Measurements from ENCODE around the gene TBC1D4.
A peak's percentile ranks its signal among the peaks of the same experiment; 100 is the strongest.

The TBC1D4 gene

GRCh38 chr13:75486146-75487062 is 4.4 kb upstream of the TBC1D4 start:
- no peak for TF ChIP-seq CTCF (IDR thresholded peaks at IDR 0.05; ENCODE audit: extremely low read depth, insufficient read depth, missing control alignments)
- in situ Hi-C loops (cut with MboI; ENCODE audit: low pct_unique_long_range_greater_than_20kb, low sequenced_read_pairs, unreplicated experiment): no loop called here
- DNase-seq (ENCODE audit: low spot score): no peak

GRCh38 chr13:75485286-75486062 is 3.5 kb upstream of the TBC1D4 start:
- DNase-seq (ENCODE audit: low spot score): no peak
- in situ Hi-C loops (cut with MboI; ENCODE audit: low pct_unique_long_range_greater_than_20kb, low sequenced_read_pairs, unreplicated experiment): no loop called here
- no peak for TF ChIP-seq CTCF (IDR thresholded peaks at IDR 0.05; ENCODE audit: extremely low read depth, insufficient read depth, missing control alignments)

- TF ChIP-seq CTCF (IDR thresholded peaks at IDR 0.05; ENCODE audit: extremely low read depth, insufficient read depth, missing control alignments): no peak
Measured at GRCh38 chr13:75482820-75483079, 781 bp upstream of the TBC1D4 start.

GRCh38 chr13:75481176-75482069 is 546 bp downstream of the TBC1D4 start:
- in situ Hi-C loops (cut with MboI; ENCODE audit: low pct_unique_long_range_greater_than_20kb, low sequenced_read_pairs, unreplicated experiment): no loop called here
- DNase-seq (ENCODE audit: low spot score): peak; percentile 40
- no peak for TF ChIP-seq CTCF (IDR thresholded peaks at IDR 0.05; ENCODE audit: extremely low read depth, insufficient read depth, missing control alignments)

More at GRCh38 chr13:75482820-75483079, 781 bp upstream of the TBC1D4 start:
- in situ Hi-C loops (cut with MboI; ENCODE audit: low pct_unique_long_range_greater_than_20kb, low sequenced_read_pairs, unreplicated experiment): no loop called here
- DNase-seq (ENCODE audit: low spot score): no peak

- DNase-seq (ENCODE audit: low spot score): peak; percentile 54
- in situ Hi-C loops (cut with MboI; ENCODE audit: low pct_unique_long_range_greater_than_20kb, low sequenced_read_pairs, unreplicated experiment): no loop called here
Measured at GRCh38 chr13:75480671-75481175, 1.2 kb downstream of the TBC1D4 start.

More at GRCh38 chr13:75480671-75481175, 1.2 kb downstream of the TBC1D4 start:
- TF ChIP-seq CTCF (IDR thresholded peaks at IDR 0.05; ENCODE audit: extremely low read depth, insufficient read depth, missing control alignments): no peak

All from GM13977 (cell line).